Measurements from ENCODE around the gene KCNA1. TPM values are rescaled to one million over a fixed set of nuclear protein-coding genes. Genes with fewer than 3 reads are reported as not detected.

Gene KCNA1
- total RNA-seq, 1 experiment from 2014 or later: not detected

- CTCF ChIA-PET: interaction anchor here (1.5 kb wide), 1 partner anchor 12 kb away, joined by 3 read pairs; no protein-coding TSS in a partner anchor
Observed at GRCh38 chr12:4860741-4861140, 49.0 kb upstream of the KCNA1 start.

More at GRCh38 chr12:4860741-4861140, 49.0 kb upstream of the KCNA1 start:
- RAD21 ChIA-PET (ENCODE audit: low non-redundant PET in 1 of 2, low total read pairs in 2 of 2, uncharacterized antibody in 2 of 2, unreplicated experiment in 2 of 2): no interaction called here
- Histone ChIP-seq H3K9me3 (ENCODE audit: control insufficient read depth in 1 of 2, insufficient read depth in 1 of 2, low read depth in 1 of 2, low read length in 2 of 2) (no peaks in the 10 kb centered on the region), H3K36me3 (ENCODE audit: control insufficient read depth in 1 of 2, insufficient read depth in 2 of 2, low read length in 2 of 2) (no peaks in the 10 kb centered on the region), H3K9ac (ENCODE audit: low read length) (no peak overlapping the region), H2AFZ (ENCODE audit: low read depth, low read length, poor library complexity, severe bottlenecking) (no peak overlapping the region), H3K27ac (ENCODE audit: low read depth, low read length) (no peak overlapping the region), H3K27me3 (ENCODE audit: insufficient read depth, low read length) (peaks cover 48% of the 10 kb centered on the region), H3K79me2 (ENCODE audit: insufficient read depth, low read length) (no peaks in the 10 kb centered on the region), H4K20me1 (ENCODE audit: insufficient read depth) (no peaks in the 10 kb centered on the region), H3K4me1 (ENCODE audit: control insufficient read depth in 1 of 2, insufficient read depth in 2 of 2, low read length in 2 of 2) (peaks cover 0 to 3% of the 10 kb centered on the region in 2 experiments; a peak in 1 of 4 replicates), H3K4me2 (ENCODE audit: low read length) (no peak overlapping the region), H3K4me3 (replicated peaks in 1 of 2; ENCODE audit: low read depth in 1 of 2, low read length in 2 of 2) (no peak overlapping the region), H3K9me2 (ENCODE audit: insufficient read depth) (no peaks in the 10 kb centered on the region)
- intact Hi-C loops (cut with micrococcal nuclease): no loop called here
- BruUV-seq (replicated peaks): no TSS peak
- TF ChIP-seq EZH2phosphoT487 (IDR thresholded peaks at IDR 0.05; ENCODE audit: borderline replicate concordance) (no peak), CTCF (IDR thresholded peaks at IDR 0.05 in 2 of 3, conservative IDR thresholded peaks at IDR 0.05 in 1 of 3; ENCODE audit: borderline replicate concordance in 1 of 3, insufficient read depth in 1 of 3, low read depth in 2 of 3, low read length in 2 of 3) (no peak), REST (IDR thresholded peaks at IDR 0.05; ENCODE audit: low read depth) (no peak), POLR2A (IDR thresholded peaks at IDR 0.05; ENCODE audit: borderline replicate concordance, extremely low read depth, insufficient read depth, insufficient read length) (no peak), TCF7L2 (IDR thresholded peaks at IDR 0.05; ENCODE audit: borderline replicate concordance, extremely low read depth, insufficient read depth, insufficient read length) (no peak), JUND (IDR thresholded peaks at IDR 0.05) (no peak), EGR1 (IDR thresholded peaks at IDR 0.05; ENCODE audit: low read depth) (no peak), ZBTB33 (IDR thresholded peaks at IDR 0.05; ENCODE audit: extremely low read depth, insufficient replicate concordance, low read length) (no peak), MAX (IDR thresholded peaks at IDR 0.05) (no peak), CBX3 (IDR thresholded peaks at IDR 0.05; ENCODE audit: low read depth) (no peak), SRF (IDR thresholded peaks at IDR 0.05; ENCODE audit: low read depth) (no peak), EZH2 (IDR thresholded peaks at IDR 0.05) (no peak), CEBPB (IDR thresholded peaks at IDR 0.05; ENCODE audit: low read depth) (no peak)
- DNase-seq (ENCODE audit: low read depth, low spot score) (no peak), ATAC-seq (no peak)
- POLR2A ChIA-PET: no interaction called here
